Measurements from ENCODE around the gene C1orf159.
"Not testable (repeated sequence)": the region's sequence is repeated elsewhere in the genome, so short reads cannot be mapped to it uniquely, and the experiment has no call there.

C1orf159 gene

GRCh38 chr1:1104152-1104551 lies 11.7 kb downstream of the C1orf159 start:
- not testable (repeated sequence) for H3K27me3 ChIP-seq (ENCODE audit: control insufficient read depth, insufficient read depth, low read length); H3K4me3 ChIP-seq (ENCODE audit: low read length); H3K4me1 ChIP-seq (ENCODE audit: control insufficient read depth, insufficient read depth, low read length); H3K9me3 ChIP-seq (ENCODE audit: control insufficient read depth, insufficient read depth, low read length); H3K36me3 ChIP-seq (ENCODE audit: control insufficient read depth, insufficient read depth, low read length); DNase-seq (ENCODE audit: low read depth, low spot score); H3K27ac ChIP-seq (ENCODE audit: low read length)
- no CpG with 5 or more reads among the region's 6 CpGs for WGBS (ENCODE audit: insufficient coverage, insufficient read length)

- no peaks in the 10 kb centered on the region for H3K4me1 ChIP-seq (ENCODE audit: control insufficient read depth, insufficient read depth, low read length)
- H3K36me3 ChIP-seq (ENCODE audit: control insufficient read depth, insufficient read depth, low read length) = no peaks in the 10 kb centered on the region; the same call in 1 of the 2 replicates
- H3K4me3 ChIP-seq (ENCODE audit: low read length) = no peak overlapping the region
- no peaks in the 10 kb centered on the region for H3K27me3 ChIP-seq (ENCODE audit: control insufficient read depth, insufficient read depth, low read length)
- no peak for DNase-seq (ENCODE audit: low read depth, low spot score)
- H3K27ac ChIP-seq (ENCODE audit: low read length) = no peak overlapping the region
- H3K9me3 ChIP-seq (ENCODE audit: control insufficient read depth, insufficient read depth, low read length) = peaks cover 2% of the 10 kb centered on the region
- no CpG with 5 or more reads among the region's 7 CpGs for WGBS (ENCODE audit: insufficient coverage, insufficient read length)
These were observed 14.4 kb downstream of the C1orf159 start for GRCh38 chr1:1101503-1101902.

DNA sequence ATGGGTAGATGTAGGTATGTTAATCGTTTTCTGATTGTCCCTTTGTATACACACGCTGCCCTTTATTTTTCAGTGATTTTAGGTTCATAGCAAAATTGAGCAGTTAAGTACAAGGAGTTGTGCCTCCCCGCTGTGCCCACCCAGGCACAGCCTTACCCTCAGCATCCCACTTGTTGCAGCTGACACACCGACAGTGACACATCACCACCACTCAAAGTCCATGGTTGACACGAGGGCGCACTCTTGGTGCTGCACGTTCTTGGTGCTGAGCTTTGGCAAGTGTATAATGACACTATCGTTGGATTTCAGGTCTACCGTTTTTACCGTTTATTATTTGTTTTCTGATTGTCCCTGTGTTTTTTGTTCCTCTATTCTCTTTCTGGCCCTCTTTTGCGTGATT lies 15.6 kb downstream of the C1orf159 start:
- H3K4me3 ChIP-seq (ENCODE audit: low read length) = no peak overlapping the region
- DNase-seq (ENCODE audit: low read depth, low spot score) = no peak

GRCh38 chr1:1099506-1100183 lies 16.2 kb downstream of the C1orf159 start:
- Histone ChIP-seq H3K27me3 (ENCODE audit: control insufficient read depth, insufficient read depth, low read length) (no peaks in the 10 kb centered on the region), H3K27ac (ENCODE audit: low read length) (no peak overlapping the region), H3K4me1 (ENCODE audit: control insufficient read depth, insufficient read depth, low read length) (no peaks in the 10 kb centered on the region), H3K36me3 (ENCODE audit: control insufficient read depth, insufficient read depth, low read length) (no peaks in the 10 kb centered on the region), H3K9me3 (ENCODE audit: control insufficient read depth, insufficient read depth, low read length) (no peaks in the 10 kb centered on the region), H3K4me3 (ENCODE audit: low read length) (no peak overlapping the region)
- DNase-seq (ENCODE audit: low read depth, low spot score) = no peak
- WGBS (ENCODE audit: insufficient coverage, insufficient read length) = no CpG with 5 or more reads among the region's 4 CpGs

More for the DNA sequence above, 15.6 kb downstream of the C1orf159 start:
- Histone ChIP-seq H3K4me1 (ENCODE audit: control insufficient read depth, insufficient read depth, low read length) (no peaks in the 10 kb centered on the region), H3K27me3 (ENCODE audit: control insufficient read depth, insufficient read depth, low read length) (no peaks in the 10 kb centered on the region), H3K27ac (ENCODE audit: low read length) (no peak overlapping the region), H3K9me3 (ENCODE audit: control insufficient read depth, insufficient read depth, low read length) (no peaks in the 10 kb centered on the region), H3K36me3 (ENCODE audit: control insufficient read depth, insufficient read depth, low read length) (no peaks in the 10 kb centered on the region)
- 100% methylated on average over 1 of the region's 11 CpGs for WGBS (ENCODE audit: insufficient coverage, insufficient read length)

DNA sequence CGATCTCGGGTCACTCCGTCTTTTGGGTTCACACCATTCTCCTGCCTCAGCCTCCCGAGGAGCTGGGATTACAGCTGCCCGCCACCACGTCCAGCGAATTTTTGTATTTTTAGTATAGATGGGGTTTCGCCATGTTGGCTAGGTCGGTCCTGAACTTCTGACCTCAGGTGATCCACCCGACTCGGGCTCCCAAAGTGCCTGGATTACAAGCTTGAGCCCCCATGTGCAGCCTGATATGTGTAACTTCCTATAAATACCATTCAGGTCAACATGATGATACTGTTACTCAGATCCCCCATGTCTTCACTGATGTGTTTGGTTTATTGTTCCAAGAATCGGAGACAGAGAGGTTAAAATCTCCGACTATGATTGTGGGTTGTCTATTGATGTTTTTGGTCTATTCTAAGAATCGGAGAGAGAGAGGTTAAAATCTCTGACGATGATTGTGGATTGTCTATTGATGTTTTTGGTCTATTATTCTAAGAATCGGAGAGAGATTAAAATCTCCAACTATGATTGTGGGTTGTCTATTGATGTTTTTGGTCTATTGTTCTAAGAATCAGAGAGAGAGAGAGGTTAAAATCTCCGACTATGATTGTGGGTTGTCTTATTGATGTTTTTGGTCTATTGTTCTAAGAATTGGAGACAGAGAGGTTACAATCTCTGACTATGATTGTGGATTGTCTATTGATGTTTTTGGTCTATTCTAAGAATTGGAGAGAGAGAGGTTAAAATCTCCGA lies 17.0 kb downstream of the C1orf159 start:
- no peaks in the 10 kb centered on the region for H3K36me3 ChIP-seq (ENCODE audit: control insufficient read depth, insufficient read depth, low read length)
- no peak for DNase-seq (ENCODE audit: low read depth, low spot score)
- no peaks in the 10 kb centered on the region for H3K27me3 ChIP-seq (ENCODE audit: control insufficient read depth, insufficient read depth, low read length)
- no peaks in the 10 kb centered on the region for H3K9me3 ChIP-seq (ENCODE audit: control insufficient read depth, insufficient read depth, low read length)
- H3K4me1 ChIP-seq (ENCODE audit: control insufficient read depth, insufficient read depth, low read length) = no peaks in the 10 kb centered on the region
- no peak overlapping the region for H3K4me3 ChIP-seq (ENCODE audit: low read length)
- WGBS (ENCODE audit: insufficient coverage, insufficient read length) = no CpG with 5 or more reads among the region's 18 CpGs
- no peak overlapping the region for H3K27ac ChIP-seq (ENCODE audit: low read length)

- H3K27ac ChIP-seq (ENCODE audit: low read length); H3K36me3 ChIP-seq (ENCODE audit: control insufficient read depth, insufficient read depth, low read length); H3K4me1 ChIP-seq (ENCODE audit: control insufficient read depth, insufficient read depth, low read length); DNase-seq (ENCODE audit: low read depth, low spot score); H3K9me3 ChIP-seq (ENCODE audit: control insufficient read depth, insufficient read depth, low read length); H3K4me3 ChIP-seq (ENCODE audit: low read length); H3K27me3 ChIP-seq (ENCODE audit: control insufficient read depth, insufficient read depth, low read length): not testable (repeated sequence)
- no CpG with 5 or more reads among the region's 5 CpGs for WGBS (ENCODE audit: insufficient coverage, insufficient read length)
These were observed 19.8 kb downstream of the C1orf159 start for GRCh38 chr1:1096136-1096535.

DNA sequence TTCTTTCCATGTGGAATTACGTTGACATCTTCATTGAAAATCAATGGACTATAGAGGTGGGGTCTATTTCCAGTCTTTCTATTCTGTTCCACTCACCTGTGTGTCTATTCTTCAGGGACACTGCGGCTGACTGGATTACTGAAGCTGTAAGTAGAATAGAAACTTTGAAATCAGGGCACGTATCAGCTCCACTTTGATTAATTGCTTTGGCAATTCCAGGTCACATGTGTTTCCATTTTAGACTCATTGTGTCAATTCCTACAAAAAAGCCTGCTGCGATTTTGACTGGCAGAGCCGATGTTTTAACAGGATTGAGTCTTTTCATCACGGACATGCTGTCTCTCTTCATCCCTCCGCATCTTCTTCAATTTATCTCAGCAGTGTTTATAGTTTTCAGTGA lies 20.9 kb downstream of the C1orf159 start:
- no peak overlapping the region for H3K27ac ChIP-seq (ENCODE audit: low read length)
- H3K27me3 ChIP-seq (ENCODE audit: control insufficient read depth, insufficient read depth, low read length) = no peaks in the 10 kb centered on the region
- no peak overlapping the region for H3K4me3 ChIP-seq (ENCODE audit: low read length)
- no peaks in the 10 kb centered on the region; the same call in 1 of the 2 replicates for H3K36me3 ChIP-seq (ENCODE audit: control insufficient read depth, insufficient read depth, low read length)
- WGBS (ENCODE audit: insufficient coverage, insufficient read length) = no CpG with 5 or more reads among the region's 7 CpGs
- no peaks in the 10 kb centered on the region for H3K4me1 ChIP-seq (ENCODE audit: control insufficient read depth, insufficient read depth, low read length)
- no peaks in the 10 kb centered on the region for H3K9me3 ChIP-seq (ENCODE audit: control insufficient read depth, insufficient read depth, low read length)
- no peak for DNase-seq (ENCODE audit: low read depth, low spot score)

DNA sequence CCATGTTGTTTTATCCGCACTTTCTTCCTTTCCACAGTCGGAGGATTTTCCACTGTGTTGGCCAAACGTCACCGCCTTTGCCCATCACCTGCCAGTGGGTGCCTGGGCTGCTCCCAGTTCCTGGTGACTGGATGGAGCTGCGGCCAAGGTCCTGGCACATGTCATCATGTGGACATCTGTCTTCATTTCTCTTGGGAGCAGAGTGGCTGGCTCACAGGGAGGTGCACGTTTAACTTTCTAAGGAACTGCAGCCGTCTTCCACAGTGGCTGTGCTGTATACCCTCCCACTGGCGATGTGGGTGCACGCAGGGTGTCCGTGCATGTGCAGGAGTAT lies 22.3 kb downstream of the C1orf159 start:
- DNase-seq (ENCODE audit: low read depth, low spot score) = no peak
- Histone ChIP-seq H3K36me3 (ENCODE audit: control insufficient read depth, insufficient read depth, low read length) (no peaks in the 10 kb centered on the region; the same call in 1 of the 2 replicates), H3K27ac (ENCODE audit: low read length) (no peak overlapping the region), H3K4me3 (ENCODE audit: low read length) (no peak overlapping the region), H3K27me3 (ENCODE audit: control insufficient read depth, insufficient read depth, low read length) (no peaks in the 10 kb centered on the region), H3K4me1 (ENCODE audit: control insufficient read depth, insufficient read depth, low read length) (no peaks in the 10 kb centered on the region), H3K9me3 (ENCODE audit: control insufficient read depth, insufficient read depth, low read length) (no peaks in the 10 kb centered on the region)
- WGBS (ENCODE audit: insufficient coverage, insufficient read length) = no CpG with 5 or more reads among the region's 10 CpGs

DNA sequence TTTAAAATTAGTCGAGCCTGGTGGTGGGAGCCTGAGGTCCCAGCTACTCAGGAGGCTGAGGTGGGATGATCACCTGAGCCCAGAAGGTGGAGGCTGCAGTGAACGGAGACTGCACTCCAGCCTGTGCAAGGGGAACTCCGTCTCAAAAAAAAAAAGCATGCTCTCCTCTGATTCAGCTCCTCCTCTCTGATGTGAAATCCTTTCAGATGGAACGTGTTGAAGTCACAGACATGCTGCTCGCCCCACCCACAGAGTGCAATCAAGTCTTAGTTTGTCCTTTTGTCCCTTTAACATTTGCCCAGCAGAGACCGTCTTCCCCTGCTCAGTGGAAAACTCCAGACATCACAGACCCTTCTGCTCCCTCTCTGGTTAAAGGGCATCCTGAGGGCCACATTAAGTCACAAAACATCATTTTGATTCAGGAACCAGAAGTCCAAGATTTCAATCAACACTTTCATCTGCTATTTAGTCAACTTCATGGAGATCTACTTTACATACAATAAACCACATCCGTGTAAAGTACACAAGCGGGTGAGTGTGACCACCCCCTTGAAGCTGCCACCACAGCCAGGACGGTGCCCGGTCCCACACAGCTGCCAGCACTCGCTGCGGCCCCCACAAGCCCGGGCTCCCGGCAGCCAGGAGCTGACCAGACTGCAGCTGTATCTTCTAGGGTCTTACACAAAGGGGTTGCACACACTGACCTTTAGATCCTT lies 22.8 kb downstream of the C1orf159 start:
- no CpG with 5 or more reads among the region's 14 CpGs for whole genome bisulfite sequencing (ENCODE audit: insufficient coverage, insufficient read length)
- H3K27ac ChIP-seq (ENCODE audit: low read length) = no peak overlapping the region

GRCh38 chr1:1092149-1092855 lies 23.6 kb downstream of the C1orf159 start:
- H3K36me3 ChIP-seq (ENCODE audit: control insufficient read depth, insufficient read depth, low read length) = no peaks in the 10 kb centered on the region; the same call in 1 of the 2 replicates
- H3K4me3 ChIP-seq (ENCODE audit: low read length) = no peak overlapping the region
- no peaks in the 10 kb centered on the region for H3K4me1 ChIP-seq (ENCODE audit: control insufficient read depth, insufficient read depth, low read length)
- DNase-seq (ENCODE audit: low read depth, low spot score) = no peak
- H3K27ac ChIP-seq (ENCODE audit: low read length) = no peak overlapping the region
- no CpG with 5 or more reads among the region's 28 CpGs for WGBS (ENCODE audit: insufficient coverage, insufficient read length)
- no peaks in the 10 kb centered on the region for H3K27me3 ChIP-seq (ENCODE audit: control insufficient read depth, insufficient read depth, low read length)
- H3K9me3 ChIP-seq (ENCODE audit: control insufficient read depth, insufficient read depth, low read length) = no peaks in the 10 kb centered on the region

More for the DNA sequence above, 22.8 kb downstream of the C1orf159 start:
- no peaks in the 10 kb centered on the region; the same call in 1 of the 2 replicates for H3K36me3 ChIP-seq (ENCODE audit: control insufficient read depth, insufficient read depth, low read length)
- H3K9me3 ChIP-seq (ENCODE audit: control insufficient read depth, insufficient read depth, low read length) = no peaks in the 10 kb centered on the region
- DNase-seq (ENCODE audit: low read depth, low spot score) = no peak
- H3K4me3 ChIP-seq (ENCODE audit: low read length) = no peak overlapping the region
- H3K4me1 ChIP-seq (ENCODE audit: control insufficient read depth, insufficient read depth, low read length) = no peaks in the 10 kb centered on the region
- no peaks in the 10 kb centered on the region for H3K27me3 ChIP-seq (ENCODE audit: control insufficient read depth, insufficient read depth, low read length)

Data from iPS DF 6.9 (cell line).